Mesenchymal stem cell (in vitro differentiated cells and primary cell): ENCODE results near the gene SLC2A6.

Source experiments
- DNase-seq: peaks from one replicate; pipeline ENCODE4 v3.0.0-alpha.2; 2013
- H2AFZ ChIP-seq: one replicate; pipeline ENCODE4 v1.6.1; 2013; ENCODE audit warnings: low read depth, mild to moderate bottlenecking, control low read depth, inconsistent platforms, low read length, moderate library complexity
- H2AK5ac ChIP-seq: 2 replicates; pipeline ENCODE4 v1.6.1; 2013; ENCODE audit warnings: low read length, moderate library complexity, mild to moderate bottlenecking, inconsistent platforms; ENCODE audit not compliant: severe bottlenecking
- H2BK120ac ChIP-seq: one replicate; pipeline ENCODE4 v1.6.1; 2013; ENCODE audit warnings: low read depth, mild to moderate bottlenecking, inconsistent platforms, low read length, moderate library complexity
- H2BK12ac ChIP-seq, 2 experiments: one replicate each; pipeline ENCODE4 v1.6.1; 2013; ENCODE audit warnings: inconsistent platforms in 2 of 2, low read length in 2 of 2, mild to moderate bottlenecking in 2 of 2, moderate library complexity in 2 of 2, control low read depth in 1 of 2
- H2BK15ac ChIP-seq: one replicate; pipeline ENCODE4 v1.6.1; 2013; ENCODE audit warnings: mild to moderate bottlenecking, low read depth, inconsistent platforms; ENCODE audit not compliant: poor library complexity, severe bottlenecking
- H2BK5ac ChIP-seq: 2 replicates; pipeline ENCODE4 v1.6.1; 2013; ENCODE audit warnings: low read depth, mild to moderate bottlenecking, low read length, control low read depth, inconsistent platforms; ENCODE audit not compliant: poor library complexity, severe bottlenecking
- H3K14ac ChIP-seq, 2 experiments: one replicate each; pipeline ENCODE4 v1.6.1; 2013; ENCODE audit warnings: inconsistent platforms in 2 of 2, low read length in 2 of 2, control low read depth in 1 of 2, mild to moderate bottlenecking in 1 of 2, moderate library complexity in 1 of 2
- H3K18ac ChIP-seq, 2 experiments: one replicate each; pipeline ENCODE4 v1.6.1; 2013; ENCODE audit warnings: inconsistent platforms in 2 of 2, low read length in 2 of 2, control low read depth in 1 of 2, low read depth in 1 of 2, mild to moderate bottlenecking in 1 of 2
- H3K23ac ChIP-seq, 2 experiments: one replicate each; pipeline ENCODE4 v1.6.1; 2013; ENCODE audit warnings: inconsistent platforms in 2 of 2, low read length in 2 of 2, mild to moderate bottlenecking in 2 of 2, moderate library complexity in 2 of 2, control low read depth in 1 of 2
- H3K27ac ChIP-seq: 2 replicates; pipeline ENCODE4 v1.5.1; 2013; ENCODE audit warnings: mild to moderate bottlenecking, moderate library complexity, low read length, control low read depth, inconsistent platforms; ENCODE audit not compliant: poor library complexity, severe bottlenecking
- H3K27me3 ChIP-seq, 2 experiments: 2 replicates each; pipeline versions ENCODE4 v1.6.1 to v1.7.0; 2013; ENCODE audit warnings: low read length in 2 of 2, mild to moderate bottlenecking in 2 of 2, moderate library complexity in 2 of 2, control low read depth in 1 of 2, inconsistent platforms in 1 of 2; ENCODE audit not compliant: control insufficient read depth in 1 of 2, insufficient read depth in 1 of 2
- H3K36me3 ChIP-seq, 2 experiments: 2 replicates each; pipeline versions ENCODE4 v1.6.1 to v1.7.0; 2013; ENCODE audit warnings: low read length in 2 of 2, control low read depth in 1 of 2, inconsistent platforms in 1 of 2, low read depth in 1 of 2, mild to moderate bottlenecking in 1 of 2; ENCODE audit not compliant: insufficient read depth in 2 of 2, control insufficient read depth in 1 of 2
- H3K4ac ChIP-seq, 2 experiments: one replicate each; pipeline ENCODE4 v1.6.1; 2013; ENCODE audit warnings: inconsistent platforms in 2 of 2, low read length in 2 of 2, mild to moderate bottlenecking in 2 of 2, moderate library complexity in 2 of 2, control low read depth in 1 of 2, low read depth in 1 of 2
- H3K4me1 ChIP-seq: 2 replicates; pipeline ENCODE4 v1.6.1; 2013; ENCODE audit warnings: low read depth, low read length, control low read depth; ENCODE audit not compliant: control insufficient read depth, insufficient read depth
- H3K4me2 ChIP-seq: 2 replicates; pipeline ENCODE4 v1.6.1; 2013; ENCODE audit warnings: low read length, mild to moderate bottlenecking, inconsistent platforms; ENCODE audit not compliant: poor library complexity, severe bottlenecking
- H3K4me3 ChIP-seq, 2 experiments: 2 replicates each; pipeline versions ENCODE4 v1.5.1 to v1.7.0; 2013; ENCODE audit warnings: low read length in 2 of 2, mild to moderate bottlenecking in 2 of 2, control low read depth in 1 of 2, low read depth in 1 of 2; ENCODE audit not compliant: insufficient read depth in 1 of 2
- H3K79me1 ChIP-seq: replicated peaks from 2 replicates; pipeline ENCODE4 v1.6.1; 2013; ENCODE audit warnings: mild to moderate bottlenecking, control low read depth, low read length, inconsistent platforms; ENCODE audit not compliant: poor library complexity, severe bottlenecking
- H3K9ac ChIP-seq: 2 replicates; pipeline ENCODE4 v1.7.0; 2013; ENCODE audit warnings: mild to moderate bottlenecking, low read length, moderate library complexity
- H3K9me3 ChIP-seq: 2 replicates; pipeline ENCODE4 v1.7.0; 2013; ENCODE audit warnings: mild to moderate bottlenecking, low read length; ENCODE audit not compliant: control insufficient read depth
- H4K8ac ChIP-seq: one replicate; pipeline ENCODE4 v1.6.1; 2013; ENCODE audit warnings: inconsistent platforms, mild to moderate bottlenecking, low read length, moderate library complexity
- H4K91ac ChIP-seq: one replicate; pipeline ENCODE4 v1.6.1; 2013; ENCODE audit warnings: mild to moderate bottlenecking, low read length, inconsistent platforms
- WGBS: methylation state at CpG from one replicate; pipeline ENCODE4 v1.1.7; 2013; ENCODE audit warnings: mixed read lengths; 5-methylcytosine and 5-hydroxymethylcytosine counted together

SLC2A6 gene

GRCh38 chr9:133449760-133450159, 29.1 kb downstream of the SLC2A6 start:
- no peak overlapping the region for H3K23ac ChIP-seq
- no peak for DNase-seq
- H3K36me3 ChIP-seq = no peaks in the 10 kb centered on the region
- H2BK15ac ChIP-seq = no peak overlapping the region
- no peak overlapping the region for H3K4ac ChIP-seq
- H3K9ac ChIP-seq = no peak overlapping the region
- H3K4me2 ChIP-seq = no peak overlapping the region
- no peak overlapping the region for H2AK5ac ChIP-seq
- H3K27ac ChIP-seq = no peak overlapping the region
- H3K9me3 ChIP-seq = no peaks in the 10 kb centered on the region
- no peaks in the 10 kb centered on the region for H3K79me1 ChIP-seq
- H4K91ac ChIP-seq = no peak overlapping the region
- H3K18ac ChIP-seq = no peak overlapping the region
- H3K14ac ChIP-seq = no peak overlapping the region
- H3K27me3 ChIP-seq = peaks cover 0 to 13% of the 10 kb centered on the region in 2 experiments
- no peak overlapping the region for H2BK12ac ChIP-seq
- H2AFZ ChIP-seq = no peak overlapping the region
- no peak overlapping the region for H2BK120ac ChIP-seq
- no peak overlapping the region for H4K8ac ChIP-seq
- no peak overlapping the region for H2BK5ac ChIP-seq
- 90% methylated on average over 12 of the region's 12 CpGs for WGBS
- H3K4me1 ChIP-seq = peaks cover 3% of the 10 kb centered on the region
- no peak overlapping the region for H3K4me3 ChIP-seq

GRCh38 chr9:133448487-133448972, 30.4 kb downstream of the SLC2A6 start:
- no peak overlapping the region for H4K91ac ChIP-seq
- H3K23ac ChIP-seq = no peak overlapping the region
- H3K4me2 ChIP-seq = no peak overlapping the region
- H2BK12ac ChIP-seq = no peak overlapping the region
- no peak overlapping the region for H3K4me3 ChIP-seq
- DNase-seq = no peak
- no peak overlapping the region for H3K4ac ChIP-seq
- H3K79me1 ChIP-seq = no peaks in the 10 kb centered on the region
- H3K14ac ChIP-seq = no peak overlapping the region
- no peak overlapping the region for H3K9ac ChIP-seq
- H3K4me1 ChIP-seq = peaks cover 9% of the 10 kb centered on the region
- H3K9me3 ChIP-seq = no peaks in the 10 kb centered on the region
- H3K36me3 ChIP-seq = no peaks in the 10 kb centered on the region
- H2AK5ac ChIP-seq = no peak overlapping the region
- H2AFZ ChIP-seq = no peak overlapping the region
- no peak overlapping the region for H3K27ac ChIP-seq
- H3K27me3 ChIP-seq = peaks cover 0 to 23% of the 10 kb centered on the region in 2 experiments
- H2BK15ac ChIP-seq = no peak overlapping the region
- no peak overlapping the region for H2BK5ac ChIP-seq
- no peak overlapping the region for H4K8ac ChIP-seq
- 82% methylated on average over 13 of the region's 13 CpGs for WGBS
- H2BK120ac ChIP-seq = no peak overlapping the region
- H3K18ac ChIP-seq = no peak overlapping the region

- Histone ChIP-seq H3K36me3 (no peaks in the 10 kb centered on the region), H3K4ac (no peak overlapping the region), H3K4me1 (peaks cover 9% of the 10 kb centered on the region), H3K27ac (no peak overlapping the region), H3K79me1 (no peaks in the 10 kb centered on the region), H2AFZ (no peak overlapping the region), H2BK120ac (no peak overlapping the region), H2BK15ac (no peak overlapping the region), H3K27me3 (peaks cover 0 to 23% of the 10 kb centered on the region in 2 experiments), H2BK5ac (no peak overlapping the region), H3K23ac (no peak overlapping the region), H3K4me2 (no peak overlapping the region), H4K8ac (no peak overlapping the region), H2AK5ac (no peak overlapping the region), H3K18ac (no peak overlapping the region), H3K14ac (no peak overlapping the region), H2BK12ac (no peak overlapping the region), H3K4me3 (no peak overlapping the region), H3K9me3 (no peaks in the 10 kb centered on the region), H3K9ac (no peak overlapping the region), H4K91ac (no peak overlapping the region)
- DNase-seq = no peak
- WGBS = 87% methylated on average over 23 of the region's 23 CpGs
Measured at GRCh38 chr9:133445293-133445969, 33.5 kb downstream of the SLC2A6 start.

DNA sequence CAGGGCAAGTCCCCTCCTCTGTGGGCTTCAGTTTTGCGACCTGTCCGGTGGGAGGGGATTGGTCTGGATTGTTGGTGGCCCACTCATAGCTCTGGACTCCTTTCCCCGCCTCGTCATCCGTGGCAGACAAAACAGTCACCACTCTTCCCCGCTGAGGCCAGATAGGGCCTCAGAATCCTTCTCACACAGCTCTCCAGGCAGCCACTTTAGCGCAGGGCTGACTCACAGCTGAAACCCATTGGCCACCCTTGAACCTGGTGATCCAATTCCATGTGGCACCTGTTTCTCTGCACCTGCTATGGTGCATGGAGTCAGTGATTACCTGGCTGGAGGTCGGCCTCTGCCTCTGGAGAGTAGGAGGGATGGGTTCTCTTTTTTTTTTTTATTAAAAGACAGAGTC, 34.9 kb downstream of the SLC2A6 start:
- no peak overlapping the region for H4K8ac ChIP-seq
- no peak overlapping the region for H3K9ac ChIP-seq
- H3K9me3 ChIP-seq = no peaks in the 10 kb centered on the region
- no peak overlapping the region for H3K4me2 ChIP-seq
- H3K14ac ChIP-seq = no peak overlapping the region
- H2AFZ ChIP-seq = no peak overlapping the region
- DNase-seq = no peak
- no peaks in the 10 kb centered on the region for H3K79me1 ChIP-seq
- peaks cover 6% of the 10 kb centered on the region for H3K4me1 ChIP-seq
- 75% methylated on average over 8 of the region's 8 CpGs for WGBS
- H3K27me3 ChIP-seq = peaks cover 0 to 31% of the 10 kb centered on the region in 2 experiments
- no peak overlapping the region for H3K23ac ChIP-seq
- no peak overlapping the region for H4K91ac ChIP-seq
- H3K27ac ChIP-seq = no peak overlapping the region
- no peak overlapping the region for H2BK12ac ChIP-seq
- no peak overlapping the region for H3K18ac ChIP-seq
- no peak overlapping the region for H2BK120ac ChIP-seq
- H3K4me3 ChIP-seq = no peak overlapping the region
- peak overlapping the region; percentile 12 for H2BK15ac ChIP-seq
- H2BK5ac ChIP-seq = no peak overlapping the region
- no peaks in the 10 kb centered on the region for H3K36me3 ChIP-seq
- H2AK5ac ChIP-seq = no peak overlapping the region
- no peak overlapping the region for H3K4ac ChIP-seq
